Stimulated activated CD8-positive, alpha-beta memory T cell treated with anti-CD3 and anti-CD28 coated beads, Interleukin-4, amount 100 ng/mL, for 48 hours (primary cell): ENCODE measurements around the gene TUBGCP6.

Source experiments
- DNase-seq: peaks from one replicate; pipeline ENCODE4 v3.0.0-alpha.2; 2020

TUBGCP6 gene

DNA sequence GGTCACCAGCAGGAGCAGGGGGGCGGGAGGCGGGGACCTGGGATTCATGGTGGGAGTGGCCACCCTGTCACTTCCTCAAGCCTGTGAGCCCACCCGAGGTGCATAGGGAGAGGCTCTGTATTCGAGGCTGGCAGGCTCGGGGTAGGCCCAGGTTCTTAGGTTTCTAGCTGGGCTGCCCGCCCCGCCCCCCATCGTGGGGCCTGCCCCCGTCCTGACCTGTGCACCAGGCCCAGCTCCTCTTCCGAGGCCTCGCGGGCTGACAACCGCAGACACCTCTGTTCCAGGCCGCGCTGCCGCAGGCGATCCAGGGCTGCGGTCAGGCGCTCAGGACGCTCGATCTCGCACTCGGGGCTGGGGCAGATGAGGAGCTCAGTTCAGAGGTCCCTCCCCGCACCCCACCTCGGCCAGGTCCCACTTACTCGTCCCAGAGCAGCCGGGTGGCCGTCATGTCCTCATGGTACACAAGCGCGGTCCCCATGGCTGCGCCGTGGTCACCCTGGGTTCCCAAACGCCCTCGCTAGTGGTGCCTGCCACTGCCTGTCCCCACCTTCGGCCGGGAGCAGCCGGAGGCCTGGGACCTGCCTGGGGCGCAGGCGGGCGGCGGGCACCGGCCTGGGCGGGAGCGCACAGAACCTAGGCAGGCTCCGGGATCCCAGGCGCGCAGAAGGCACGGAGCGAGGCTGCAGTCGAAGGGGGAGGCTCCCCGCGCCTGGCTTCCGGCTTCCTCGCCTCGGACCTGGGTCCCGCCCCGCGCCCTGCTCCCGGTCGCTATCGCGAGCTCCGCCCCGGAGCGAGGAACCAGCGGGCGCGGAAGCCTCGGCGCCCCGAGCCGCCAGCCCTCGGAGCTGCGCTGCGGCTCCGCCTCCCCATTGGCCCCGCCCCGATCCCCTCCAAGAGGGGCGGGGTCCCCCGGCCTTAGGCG lies 6.0 kb upstream of the TUBGCP6 start, which contains the start of gene HDAC10:
HDAC10 (minus strand) TSS at position 711 of the 922 bp plus-strand sequence; CDS start at position 478, 233 bp downstream.
- DNase-seq, result peak; percentile 89

DNA sequence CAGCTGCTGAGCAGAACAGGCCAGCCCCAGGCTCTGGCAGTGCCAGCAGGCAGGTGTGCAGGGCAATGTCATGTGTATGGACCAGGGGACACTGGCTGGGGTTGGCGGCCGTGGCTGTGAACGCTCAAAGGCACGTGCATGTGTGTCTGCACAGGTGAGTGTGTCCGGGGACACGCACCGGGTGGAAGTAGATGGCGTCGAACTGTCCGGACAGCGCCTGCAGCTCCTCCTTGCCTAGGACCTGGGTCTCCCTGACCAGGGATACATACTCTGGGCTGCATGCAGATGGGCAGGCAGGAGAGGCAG lies 5.4 kb upstream of the TUBGCP6 start:
- no peak for DNase-seq

DNA sequence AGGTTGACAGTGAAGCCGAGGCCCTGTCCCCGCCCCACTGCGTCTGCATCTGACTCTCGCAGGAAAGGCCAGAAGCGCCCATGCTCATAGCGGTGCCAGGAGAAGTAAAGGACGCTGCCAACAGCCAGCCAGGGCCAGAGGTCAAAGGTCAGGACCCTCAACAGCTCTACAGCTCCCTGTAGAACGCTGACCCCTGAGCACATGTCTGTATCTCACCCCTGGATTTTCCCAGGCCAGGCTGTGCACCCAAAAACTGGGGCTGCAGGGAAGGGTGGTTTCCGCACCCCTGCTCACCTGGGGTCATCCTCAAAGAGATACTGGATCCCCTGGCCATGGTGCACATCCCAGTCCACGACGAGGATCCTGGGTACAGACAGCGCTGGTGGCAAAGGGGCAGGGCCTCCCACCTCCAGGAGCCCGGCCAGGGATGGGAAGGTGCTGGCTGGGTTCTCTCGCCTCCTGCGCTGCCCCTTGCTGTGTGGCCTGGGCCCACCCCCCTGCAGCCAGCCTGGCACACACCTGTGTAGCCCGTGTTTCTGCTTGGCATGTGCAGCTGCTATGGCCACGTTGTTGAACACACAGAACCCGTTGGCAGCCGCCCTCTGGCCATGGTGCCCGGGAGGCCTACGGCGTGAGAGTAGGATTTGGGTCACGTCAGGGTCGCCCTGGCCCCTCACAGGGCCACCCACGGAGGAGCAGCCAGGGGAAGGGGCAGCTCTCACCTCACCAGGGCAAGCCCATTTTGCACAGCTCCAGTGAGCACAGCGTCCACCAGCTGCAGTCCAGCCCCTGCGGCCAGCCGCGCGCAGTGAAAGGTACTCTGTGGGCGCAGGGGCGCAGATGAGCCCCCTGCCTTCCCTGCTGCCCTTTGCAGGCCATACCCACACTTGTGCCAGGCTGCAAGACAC lies 4.8 kb upstream of the TUBGCP6 start:
- no peak for DNase-seq

DNA sequence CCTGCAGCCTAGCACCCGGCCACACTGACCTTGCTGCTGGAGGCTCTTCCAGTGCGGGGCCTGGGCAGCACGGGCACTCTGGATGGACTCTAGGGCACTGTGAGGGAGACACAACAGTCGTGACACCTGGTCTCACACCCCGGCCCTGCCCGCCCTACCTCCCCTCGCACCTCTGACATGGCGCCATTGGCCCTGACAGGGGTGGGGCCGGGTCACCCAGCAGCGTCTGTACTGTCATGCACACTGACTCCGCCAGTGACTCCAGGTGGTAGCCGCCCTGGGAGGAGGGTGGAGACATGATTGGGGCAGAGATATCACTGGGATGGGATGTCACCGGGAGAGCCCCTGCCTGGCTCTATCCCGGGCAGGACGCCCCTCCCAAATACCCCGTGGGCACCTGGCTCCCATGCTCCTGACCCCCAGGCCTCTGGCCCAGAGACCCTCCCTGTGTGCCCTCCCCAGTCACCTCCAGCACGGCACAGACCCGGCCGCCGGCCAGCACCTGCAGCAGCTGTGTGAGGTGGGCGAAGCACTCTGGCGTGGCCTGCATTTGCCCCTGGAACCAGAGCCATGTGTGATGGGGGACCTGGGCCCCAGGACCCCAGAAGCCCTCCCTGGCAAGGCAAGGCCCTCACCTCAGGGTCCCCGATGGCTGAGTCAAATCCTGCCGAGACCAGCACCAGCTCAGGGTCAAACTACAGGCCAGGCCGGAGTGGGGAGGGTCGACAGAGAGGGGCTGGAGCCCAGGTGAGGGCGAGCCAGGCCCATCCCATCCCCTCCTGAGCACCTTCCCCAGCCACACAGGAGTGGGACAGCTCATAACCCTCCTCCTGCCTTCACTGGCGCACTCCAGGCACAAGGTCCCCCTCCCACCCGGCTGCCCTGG lies 3.6 kb upstream of the TUBGCP6 start:
- no peak for DNase-seq

DNA sequence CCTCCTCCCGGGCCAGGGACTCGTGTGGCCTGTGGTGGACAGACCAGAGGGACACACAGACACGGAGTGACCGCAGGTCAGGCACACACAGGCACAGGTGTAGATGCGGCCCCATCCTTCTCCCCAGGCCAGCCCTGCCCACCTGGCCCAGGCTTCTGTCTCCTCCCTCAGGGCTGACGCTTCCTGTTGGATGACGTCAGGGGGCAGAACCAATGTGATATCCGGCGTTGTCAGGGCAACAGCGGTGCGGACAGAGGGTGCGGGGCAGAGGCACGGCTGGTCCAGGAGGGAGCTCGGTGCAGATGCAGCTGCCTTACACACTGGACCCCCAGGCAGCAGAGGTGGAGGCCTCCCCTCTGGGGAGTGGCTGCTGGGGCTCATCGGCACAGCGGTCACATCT lies 2.9 kb upstream of the TUBGCP6 start:
- DNase-seq, result no peak

DNA sequence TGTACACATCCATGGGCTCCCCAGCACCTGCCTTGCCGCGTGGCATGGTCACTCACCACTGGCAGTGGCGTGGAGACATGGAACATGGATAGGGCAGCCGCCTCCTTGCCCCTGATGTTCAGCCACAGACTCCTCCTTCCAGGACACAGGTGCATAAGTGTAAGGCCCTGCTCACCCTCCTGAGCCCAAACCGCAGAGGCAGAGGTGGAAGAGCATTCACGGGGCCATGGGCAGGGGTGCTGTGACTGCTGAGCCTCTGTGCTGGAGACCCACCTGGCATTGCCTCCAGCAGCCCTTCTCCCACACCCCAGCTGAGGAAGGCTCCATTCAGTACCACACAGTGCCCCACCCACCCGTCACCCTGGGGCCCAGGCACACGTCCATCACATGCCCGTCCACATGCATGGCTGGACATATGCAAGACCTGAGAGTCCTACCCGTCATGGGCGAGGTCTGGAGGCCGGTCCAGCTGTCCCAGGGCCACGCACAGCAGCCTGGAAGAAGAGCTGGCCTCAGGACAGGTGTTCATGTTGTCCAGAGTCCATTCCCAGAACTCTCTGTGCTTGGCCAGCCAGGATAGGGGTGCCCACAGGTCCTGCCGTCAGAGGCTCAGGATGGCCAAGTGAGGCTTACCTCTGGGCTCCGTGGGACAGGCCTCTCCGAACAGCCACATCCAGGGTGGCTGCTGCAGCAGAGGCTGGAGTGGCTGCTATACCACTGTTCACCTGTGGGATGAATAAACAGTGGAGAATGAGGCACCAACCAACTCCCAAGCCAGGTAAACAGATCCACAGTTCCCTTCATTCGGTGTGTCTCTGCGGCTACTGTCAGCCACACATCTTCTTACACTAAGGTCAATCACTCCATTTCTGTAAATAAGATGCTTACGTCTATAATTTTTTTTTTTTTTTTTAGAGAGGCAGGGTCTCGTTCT lies 1.7 kb upstream of the TUBGCP6 start:
- no peak for DNase-seq

DNA sequence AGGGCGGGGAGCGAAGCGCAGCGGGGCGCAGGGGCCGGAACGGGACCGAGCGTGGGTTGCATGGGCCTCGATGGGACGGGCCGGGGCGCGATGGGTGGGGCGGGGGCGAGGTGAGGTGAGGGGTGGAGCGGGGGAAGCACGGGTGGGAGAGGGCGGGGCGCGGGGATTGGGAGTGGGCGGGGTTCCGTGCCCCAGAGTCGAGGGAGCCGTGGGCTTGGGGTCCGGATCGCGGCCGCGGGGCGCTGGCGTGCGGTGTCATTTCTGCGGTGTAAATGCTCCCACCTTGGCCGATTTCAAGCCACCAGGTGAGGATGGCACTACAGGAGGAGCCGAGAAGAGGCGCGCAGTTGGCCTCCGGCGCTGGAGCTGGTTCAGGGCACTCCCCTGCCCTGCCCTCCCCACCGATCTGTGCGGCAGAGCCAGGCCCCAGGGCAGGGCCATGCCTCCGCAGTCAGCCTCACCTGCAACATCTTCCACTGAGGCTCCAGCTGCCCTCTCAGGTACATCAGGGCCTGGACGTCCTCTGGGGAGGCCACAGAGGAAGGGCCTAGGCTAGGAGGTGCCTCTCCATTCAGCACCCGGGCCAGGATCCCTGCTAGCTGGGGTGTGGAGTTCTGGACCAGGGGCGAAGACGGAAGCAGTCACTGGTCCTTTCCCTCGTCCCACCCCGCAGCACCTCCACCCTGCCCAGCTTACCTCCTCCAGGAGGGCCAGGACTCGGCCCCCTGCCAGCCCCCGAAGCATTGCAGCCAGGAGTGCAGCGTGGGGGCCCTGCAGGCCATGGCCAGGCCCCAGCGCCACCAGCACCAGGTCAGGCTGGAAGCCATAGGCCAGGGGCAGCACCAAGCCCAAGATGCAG lies 620 bp upstream of the TUBGCP6 start:
- DNase-seq, result no peak

DNA sequence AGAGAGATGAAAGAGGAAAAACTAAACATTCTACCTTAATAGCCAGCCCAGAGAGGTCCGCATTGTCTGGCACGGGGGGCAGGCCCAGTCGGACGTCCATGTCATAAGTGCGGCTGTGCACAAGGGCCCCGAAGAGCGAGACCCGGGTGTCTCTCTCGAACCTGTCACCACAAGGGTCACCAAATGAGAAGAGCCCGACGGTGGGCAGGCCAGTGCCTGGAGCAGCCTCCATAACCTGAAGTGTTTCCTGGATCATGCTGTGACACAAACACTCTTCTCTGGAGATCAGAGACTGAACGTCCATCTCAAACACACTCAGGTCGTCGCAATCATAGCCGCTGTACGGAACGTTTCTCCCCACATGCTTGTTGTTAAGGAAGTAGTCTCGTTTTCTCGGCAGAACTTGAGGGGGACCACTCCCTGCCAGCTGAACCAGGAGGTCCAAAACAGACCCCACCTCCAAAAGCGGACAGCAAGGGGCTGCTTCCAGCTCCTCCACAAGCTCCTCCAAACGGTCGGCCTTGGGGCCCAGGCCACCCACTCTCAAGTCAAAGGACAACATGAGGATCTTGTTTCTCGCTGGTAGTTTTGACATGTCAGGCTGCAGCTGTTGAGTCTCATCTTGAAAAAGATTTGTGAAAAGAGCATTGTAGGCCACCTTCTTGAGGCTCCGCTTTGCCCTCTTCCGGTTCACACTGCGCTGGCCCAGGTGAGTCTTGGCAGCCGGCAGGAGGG lies 971 bp downstream of the TUBGCP6 start:
- DNase-seq, result no peak

DNA sequence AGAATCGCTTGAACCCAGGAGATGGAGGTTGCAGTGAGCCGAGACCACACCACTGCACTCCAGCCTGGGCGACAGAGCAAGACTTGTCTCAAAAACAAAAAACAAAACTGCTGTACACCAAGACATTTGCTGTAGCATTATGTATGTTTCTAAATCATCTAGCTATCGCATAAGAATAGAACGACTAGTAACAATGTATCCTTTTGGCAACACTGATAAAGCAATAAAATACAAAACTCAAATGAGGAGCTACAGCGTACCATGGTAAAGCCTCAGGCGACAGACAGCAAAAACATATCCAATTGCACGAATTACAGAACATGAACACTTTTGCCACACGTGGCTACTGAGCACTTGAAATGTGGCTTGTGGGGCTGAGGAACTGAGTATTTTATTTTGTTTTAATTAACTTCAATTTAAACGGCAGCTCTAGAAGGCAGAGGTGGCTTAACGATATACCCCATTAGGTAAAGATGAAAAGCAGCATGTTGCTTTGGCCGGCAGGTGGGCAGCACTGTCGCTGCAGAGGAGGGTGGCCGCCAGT lies 2.3 kb downstream of the TUBGCP6 start:
- no peak for DNase-seq

DNA sequence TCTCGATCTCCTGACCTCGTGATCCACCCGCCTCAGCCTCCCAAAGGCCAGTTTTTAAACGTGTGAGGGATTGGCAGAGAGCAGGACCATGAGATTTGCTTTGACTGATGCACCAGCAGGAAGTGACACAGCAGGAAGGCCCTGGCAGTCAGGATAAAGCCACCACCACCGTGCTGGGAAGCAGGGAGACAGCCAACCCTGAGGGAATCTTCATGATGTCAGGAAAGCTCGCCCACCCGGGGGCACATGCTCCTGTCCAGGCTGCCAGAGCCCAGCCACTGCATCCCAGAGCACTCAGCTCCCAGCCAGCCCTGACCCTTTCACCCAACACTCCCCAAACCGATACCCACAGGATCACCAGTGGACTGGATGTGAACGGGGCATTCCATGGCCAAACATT lies 6.1 kb downstream of the TUBGCP6 start:
- no peak for DNase-seq

DNA sequence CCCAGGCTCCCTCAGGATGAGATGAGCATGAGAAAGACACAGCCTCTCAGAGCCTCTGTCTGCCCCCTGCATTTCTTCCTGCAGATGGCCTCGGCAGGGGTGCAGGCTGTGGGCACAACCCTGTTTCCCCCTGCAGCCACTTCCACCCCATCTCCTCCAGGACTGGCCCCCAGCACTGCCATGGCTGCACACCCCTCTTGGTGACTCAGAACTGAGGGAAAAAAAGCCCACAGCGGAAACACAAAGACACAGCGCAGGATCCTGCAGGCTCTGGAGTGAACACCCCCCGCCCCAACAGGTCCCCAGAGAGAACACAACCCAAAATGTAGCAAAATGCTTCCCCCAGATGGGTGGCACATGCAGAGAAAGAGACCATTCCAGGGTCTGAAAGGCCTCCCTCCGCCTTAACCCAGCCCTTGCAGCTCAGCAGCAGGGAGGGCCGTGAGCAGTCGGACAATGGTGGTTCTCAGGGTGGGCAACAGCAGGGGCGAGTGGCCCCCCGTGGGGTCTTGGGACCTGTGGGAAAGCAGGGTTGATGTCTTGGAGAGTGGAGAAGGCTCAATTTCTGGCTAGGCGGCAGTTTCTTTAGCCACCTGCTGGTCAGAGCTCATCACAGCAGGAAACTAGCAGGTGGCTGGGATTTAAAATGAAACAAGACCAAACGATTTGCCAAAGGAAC lies 8.0 kb downstream of the TUBGCP6 start:
- DNase-seq, result no peak

DNA sequence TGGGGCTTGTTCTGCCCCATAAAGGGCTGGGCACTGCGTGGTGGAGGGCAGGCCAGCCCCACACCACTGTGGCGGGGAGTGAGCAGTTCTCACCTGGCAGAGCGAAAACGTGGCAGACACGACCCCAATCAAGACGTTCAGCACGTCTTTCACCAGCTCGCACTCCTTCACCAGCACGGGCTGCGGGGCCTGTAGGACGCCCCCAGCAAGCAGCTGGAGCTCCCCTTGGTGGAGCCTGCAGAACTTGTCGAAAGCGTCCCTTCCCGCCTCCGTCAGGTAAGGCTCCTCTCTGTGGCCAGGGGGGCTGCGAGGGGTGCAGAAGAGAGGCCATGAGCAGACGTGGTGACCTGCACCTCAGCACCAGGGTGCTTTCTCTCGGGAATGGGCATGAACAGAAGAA lies 11.6 kb downstream of the TUBGCP6 start:
- DNase-seq, result no peak

DNA sequence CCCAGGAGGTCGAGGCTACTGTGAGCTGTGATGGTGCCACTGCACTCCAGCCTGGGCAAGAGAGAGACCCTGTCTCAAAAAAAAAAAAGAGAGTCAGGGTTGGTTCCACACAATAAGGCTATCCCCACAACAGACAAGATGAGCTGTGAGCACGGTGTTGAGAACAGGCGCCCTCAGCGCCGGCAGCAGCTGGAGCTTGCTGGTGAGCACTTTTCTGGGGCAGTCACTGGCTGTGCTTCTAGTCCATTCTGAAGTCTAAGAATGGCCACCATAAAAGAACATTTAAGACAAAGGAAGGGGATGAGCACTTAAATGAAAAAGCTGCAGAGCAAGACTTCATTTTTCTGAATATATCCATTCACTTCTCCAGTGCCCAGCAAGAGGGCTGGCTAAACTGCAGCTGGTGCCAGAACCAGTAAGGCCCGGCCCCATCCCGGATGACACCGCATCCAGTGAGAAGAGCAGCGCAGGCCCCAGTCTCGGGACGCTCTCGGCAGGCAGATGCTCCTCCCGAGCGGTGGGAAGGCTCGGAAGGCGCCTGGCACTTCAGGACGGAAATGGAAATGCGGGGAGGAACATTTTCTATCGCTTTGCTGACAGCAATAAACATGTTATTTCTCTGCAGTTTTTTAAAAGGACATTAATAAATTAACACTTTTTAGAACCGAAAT lies 12.2 kb downstream of the TUBGCP6 start:
- no peak for DNase-seq

DNA sequence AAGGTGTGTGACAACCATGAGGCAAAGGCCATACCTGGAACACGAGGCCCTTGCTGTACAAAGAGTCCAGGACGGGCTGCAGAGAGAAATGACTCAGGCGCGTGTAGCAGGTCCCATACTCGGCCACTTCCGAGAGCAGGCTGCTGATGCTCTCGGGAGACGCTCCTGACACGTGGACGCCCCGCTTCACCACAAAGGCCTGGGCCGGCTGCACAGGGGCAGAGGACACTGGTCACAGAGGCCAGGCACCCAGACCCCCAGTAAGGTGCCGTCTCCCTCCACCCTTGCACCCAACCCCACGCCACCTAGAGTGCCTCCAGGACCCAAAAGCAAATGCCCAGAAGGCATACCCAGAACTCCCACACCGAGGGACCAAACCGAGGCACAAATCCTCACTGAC lies 15.5 kb downstream of the TUBGCP6 start:
- DNase-seq, result no peak

DNA sequence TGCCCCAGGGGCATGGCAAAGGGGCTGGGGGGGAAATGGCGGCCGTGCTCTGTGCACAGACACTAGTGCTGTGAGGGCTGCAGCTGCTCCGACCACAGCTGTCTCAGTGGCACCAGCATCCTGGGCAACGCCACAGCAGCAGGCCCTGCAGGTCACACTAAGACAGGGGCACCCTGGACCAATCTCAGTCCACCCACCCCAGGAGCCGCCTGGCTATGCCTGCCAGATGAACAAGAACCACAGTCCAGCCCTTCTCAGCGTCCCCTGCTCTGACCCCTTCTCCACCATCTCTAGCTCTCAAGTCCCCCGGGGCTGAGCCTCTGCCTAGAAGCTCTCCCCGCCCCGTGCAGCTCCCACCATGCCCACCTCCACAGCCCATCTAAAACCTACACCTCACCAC lies 16.5 kb downstream of the TUBGCP6 start:
- no peak for DNase-seq

DNA sequence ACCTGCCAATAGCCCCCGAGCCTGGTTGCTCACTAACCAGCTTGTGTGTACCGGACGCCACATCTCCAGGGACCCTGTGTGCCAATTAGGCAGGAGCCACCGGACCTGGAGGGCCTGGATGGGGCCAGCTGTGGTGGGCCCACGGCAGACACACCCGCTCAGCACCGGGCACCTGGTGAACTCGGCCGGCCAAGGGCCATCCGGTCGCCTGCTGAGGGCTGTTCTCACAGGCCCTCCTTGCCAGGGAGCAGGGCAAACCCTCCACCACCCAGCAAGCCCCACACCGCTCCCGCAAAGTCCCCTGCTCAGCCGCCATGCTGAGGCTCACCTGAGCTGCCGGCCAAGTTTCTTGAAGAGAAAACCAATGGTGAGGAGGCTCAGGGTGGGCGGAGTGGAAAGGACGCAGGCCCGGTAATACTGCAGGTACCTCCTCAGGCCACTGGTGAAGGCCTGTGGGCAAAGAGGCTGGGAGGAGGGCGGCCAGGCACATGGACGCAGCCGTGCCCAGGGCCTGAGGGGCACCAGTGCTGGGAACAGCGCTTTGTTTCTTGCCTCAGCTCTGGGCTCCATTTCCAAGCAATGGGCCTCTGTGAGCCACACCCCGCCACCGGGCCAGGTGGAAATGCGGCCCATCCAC lies 17.1 kb downstream of the TUBGCP6 start:
- no peak for DNase-seq

DNA sequence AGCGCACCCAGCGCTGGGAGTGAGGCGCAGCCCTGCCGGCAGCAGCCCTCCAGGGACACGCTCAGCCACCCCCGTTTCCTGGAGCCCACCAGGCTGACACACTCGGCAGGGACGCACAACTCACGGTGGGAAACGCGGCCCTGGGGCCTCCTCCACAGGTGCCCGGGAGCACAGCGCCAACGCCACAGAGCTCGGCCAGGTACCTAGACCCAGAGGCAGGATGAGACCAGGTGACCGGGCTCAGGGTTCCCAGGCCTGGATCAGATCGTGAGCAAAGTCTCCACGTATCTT lies 18.0 kb downstream of the TUBGCP6 start:
- no peak for DNase-seq
